GM12875 (cell line): Measurements from ENCODE around the gene PLXNA2.

Experiments used
- H3K4me3 ChIP-seq: one replicate; pipeline ENCODE4 v1.5.1; 2011; ENCODE audit warnings: low read depth, low read length, control low read depth
- CTCF ChIP-seq: IDR thresholded peaks from 2 replicates; pipeline ENCODE4 v1.5.1; 2011; ENCODE audit warnings: low read depth, mild to moderate bottlenecking, control low read depth, inconsistent platforms, low read length, moderate library complexity, borderline replicate concordance; ENCODE audit not compliant: insufficient read depth

PLXNA2 gene

GRCh38 chr1:208204779-208205178, 39.4 kb downstream of the PLXNA2 start:
- no peak overlapping the region for H3K4me3 ChIP-seq
- TF ChIP-seq CTCF: no peak

GRCh38 chr1:208203848-208204609, 40.2 kb downstream of the PLXNA2 start:
- no peak for TF ChIP-seq CTCF
- no peak overlapping the region for H3K4me3 ChIP-seq

- TF ChIP-seq CTCF: no peak
Observed at GRCh38 chr1:208203127-208203847, 40.9 kb downstream of the PLXNA2 start.

GRCh38 chr1:208202333-208202995, 41.7 kb downstream of the PLXNA2 start:
- no peak overlapping the region for H3K4me3 ChIP-seq
- no peak for TF ChIP-seq CTCF

More at GRCh38 chr1:208203127-208203847, 40.9 kb downstream of the PLXNA2 start:
- H3K4me3 ChIP-seq: no peak overlapping the region

GRCh38 chr1:208201229-208201628, 43.0 kb downstream of the PLXNA2 start:
- no peak overlapping the region for H3K4me3 ChIP-seq
- no peak for TF ChIP-seq CTCF

- H3K4me3 ChIP-seq: no peak overlapping the region
Observed at GRCh38 chr1:208200116-208200515, 44.1 kb downstream of the PLXNA2 start.

More at GRCh38 chr1:208200116-208200515, 44.1 kb downstream of the PLXNA2 start:
- TF ChIP-seq CTCF: no peak
